Mucosa of stomach (tissue), 1 donor: ENCODE data around the gene AMIGO1.

Experiments
- H3K27me3 ChIP-seq: one replicate; pipeline ENCODE4 v1.7.0; 2013; ENCODE audit warnings: mild to moderate bottlenecking, low read length; ENCODE audit not compliant: control insufficient read depth, insufficient read depth
- H3K36me3 ChIP-seq: one replicate; pipeline ENCODE4 v1.7.0; 2013; ENCODE audit warnings: low read length; ENCODE audit not compliant: control insufficient read depth, insufficient read depth
- H3K4me1 ChIP-seq: one replicate; pipeline ENCODE4 v1.7.0; 2013; ENCODE audit warnings: mild to moderate bottlenecking, low read length; ENCODE audit not compliant: control insufficient read depth, insufficient read depth
- H3K4me3 ChIP-seq: one replicate; pipeline ENCODE4 v1.7.0; 2013; ENCODE audit warnings: low read length
- H3K9ac ChIP-seq: one replicate; pipeline ENCODE4 v1.7.0; 2013; ENCODE audit warnings: mild to moderate bottlenecking, low read length, moderate library complexity
- H3K9me3 ChIP-seq: one replicate; pipeline ENCODE4 v1.7.0; 2013; ENCODE audit warnings: mild to moderate bottlenecking, low read length, moderate library complexity; ENCODE audit not compliant: control insufficient read depth
- donor health status: Pancreatic carcinoma.

Gene AMIGO1

GRCh38 chr1:109508001-109508872 lies 1.3 kb downstream of the AMIGO1 start:
- no peak overlapping the region for H3K4me3 ChIP-seq

GRCh38 chr1:109504974-109505373 lies 4.6 kb downstream of the AMIGO1 start:
- Histone ChIP-seq H3K9me3 (no peaks in the 10 kb centered on the region), H3K36me3 (no peaks in the 10 kb centered on the region), H3K4me3 (no peak overlapping the region), H3K4me1 (peaks cover 12% of the 10 kb centered on the region), H3K9ac (no peak overlapping the region), H3K27me3 (no peaks in the 10 kb centered on the region)

More at GRCh38 chr1:109508001-109508872, 1.3 kb downstream of the AMIGO1 start:
- no peaks in the 10 kb centered on the region for H3K9me3 ChIP-seq
- no peak overlapping the region for H3K9ac ChIP-seq
- peaks cover 4% of the 10 kb centered on the region for H3K27me3 ChIP-seq
- H3K36me3 ChIP-seq, result no peaks in the 10 kb centered on the region
- H3K4me1 ChIP-seq, result peaks cover 12% of the 10 kb centered on the region

- Histone ChIP-seq H3K4me1 (peaks cover 9% of the 10 kb centered on the region), H3K27me3 (no peaks in the 10 kb centered on the region), H3K9me3 (no peaks in the 10 kb centered on the region), H3K9ac (no peak overlapping the region), H3K4me3 (no peak overlapping the region), H3K36me3 (no peaks in the 10 kb centered on the region)
Measured at GRCh38 chr1:109503935-109504334, 5.6 kb downstream of the AMIGO1 start.

GRCh38 chr1:109502364-109502851 lies 7.1 kb downstream of the AMIGO1 start:
- H3K36me3 ChIP-seq, result peaks cover under 1% of the 10 kb centered on the region
- H3K9me3 ChIP-seq, result no peaks in the 10 kb centered on the region
- peaks cover 6% of the 10 kb centered on the region for H3K4me1 ChIP-seq
- no peaks in the 10 kb centered on the region for H3K27me3 ChIP-seq
- H3K9ac ChIP-seq, result no peak overlapping the region
- no peak overlapping the region for H3K4me3 ChIP-seq

GRCh38 chr1:109501644-109502363 lies 7.7 kb downstream of the AMIGO1 start:
- Histone ChIP-seq H3K4me1 (peaks cover 6% of the 10 kb centered on the region), H3K9ac (no peak overlapping the region), H3K36me3 (peaks cover 4% of the 10 kb centered on the region), H3K27me3 (no peaks in the 10 kb centered on the region), H3K4me3 (no peak overlapping the region), H3K9me3 (no peaks in the 10 kb centered on the region)

- Histone ChIP-seq H3K36me3 (peaks cover 4% of the 10 kb centered on the region), H3K9ac (no peak overlapping the region), H3K27me3 (no peaks in the 10 kb centered on the region), H3K9me3 (no peaks in the 10 kb centered on the region), H3K4me3 (no peak overlapping the region), H3K4me1 (peaks cover 6% of the 10 kb centered on the region)
Measured at GRCh38 chr1:109500941-109501381, 8.6 kb downstream of the AMIGO1 start.

GRCh38 chr1:109499661-109500536 lies 9.6 kb downstream of the AMIGO1 start:
- no peaks in the 10 kb centered on the region for H3K27me3 ChIP-seq
- no peak overlapping the region for H3K9ac ChIP-seq
- no peak overlapping the region for H3K4me3 ChIP-seq
- H3K4me1 ChIP-seq, result peaks cover 13% of the 10 kb centered on the region
- no peaks in the 10 kb centered on the region for H3K9me3 ChIP-seq
- H3K36me3 ChIP-seq, result peaks cover 4% of the 10 kb centered on the region

GRCh38 chr1:109499081-109499480 lies 10.4 kb downstream of the AMIGO1 start:
- Histone ChIP-seq H3K27me3 (no peaks in the 10 kb centered on the region), H3K9ac (no peak overlapping the region), H3K36me3 (peaks cover 4% of the 10 kb centered on the region), H3K4me1 (peaks cover 17% of the 10 kb centered on the region), H3K9me3 (no peaks in the 10 kb centered on the region), H3K4me3 (no peak overlapping the region)

GRCh38 chr1:109498161-109498801 lies 11.2 kb downstream of the AMIGO1 start:
- H3K9me3 ChIP-seq, result no peaks in the 10 kb centered on the region
- no peak overlapping the region for H3K9ac ChIP-seq
- no peaks in the 10 kb centered on the region for H3K27me3 ChIP-seq
- H3K4me1 ChIP-seq, result peaks cover 16% of the 10 kb centered on the region
- H3K4me3 ChIP-seq, result no peak overlapping the region
- H3K36me3 ChIP-seq, result peaks cover 4% of the 10 kb centered on the region

GRCh38 chr1:109497449-109498160 lies 11.9 kb downstream of the AMIGO1 start:
- Histone ChIP-seq H3K36me3 (peaks cover 4% of the 10 kb centered on the region), H3K4me3 (no peak overlapping the region), H3K27me3 (no peaks in the 10 kb centered on the region), H3K9ac (no peak overlapping the region), H3K4me1 (peaks cover 18% of the 10 kb centered on the region), H3K9me3 (no peaks in the 10 kb centered on the region)

GRCh38 chr1:109495738-109496137 lies 13.8 kb downstream of the AMIGO1 start:
- Histone ChIP-seq H3K27me3 (no peaks in the 10 kb centered on the region), H3K9ac (no peak overlapping the region), H3K36me3 (peaks cover 4% of the 10 kb centered on the region), H3K4me3 (no peak overlapping the region), H3K4me1 (peaks cover 22% of the 10 kb centered on the region), H3K9me3 (no peaks in the 10 kb centered on the region)
